ENCODE measurements around the gene PPM1H.

Gene PPM1H

GRCh38 chr12:62654326-62655241 is 280.4 kb downstream of the PPM1H start:
- Histone ChIP-seq H3K4me3 (ENCODE audit: low read length) (no peak overlapping the region), H3K36me3 (ENCODE audit: control insufficient read depth, insufficient read depth, low read length) (no peaks in the 10 kb centered on the region), H3K9ac (ENCODE audit: low read length) (no peak overlapping the region), H3K27me3 (ENCODE audit: control insufficient read depth, insufficient read depth, low read length) (no peaks in the 10 kb centered on the region), H3K4me1 (ENCODE audit: control insufficient read depth, insufficient read depth, low read length) (no peaks in the 10 kb centered on the region), H3K27ac (ENCODE audit: low read depth, low read length) (no peak overlapping the region)

- H3K4me1 ChIP-seq (ENCODE audit: control insufficient read depth, insufficient read depth, low read length): no peaks in the 10 kb centered on the region
- H3K36me3 ChIP-seq (ENCODE audit: control insufficient read depth, insufficient read depth, low read length): no peaks in the 10 kb centered on the region
- H3K27me3 ChIP-seq (ENCODE audit: control insufficient read depth, insufficient read depth, low read length): no peaks in the 10 kb centered on the region
- H3K9ac ChIP-seq (ENCODE audit: low read length): no peak overlapping the region
- H3K27ac ChIP-seq (ENCODE audit: low read depth, low read length): no peak overlapping the region
- H3K4me3 ChIP-seq (ENCODE audit: low read length): no peak overlapping the region
Observed at GRCh38 chr12:62653740-62654139, 281.2 kb downstream of the PPM1H start.

DNA sequence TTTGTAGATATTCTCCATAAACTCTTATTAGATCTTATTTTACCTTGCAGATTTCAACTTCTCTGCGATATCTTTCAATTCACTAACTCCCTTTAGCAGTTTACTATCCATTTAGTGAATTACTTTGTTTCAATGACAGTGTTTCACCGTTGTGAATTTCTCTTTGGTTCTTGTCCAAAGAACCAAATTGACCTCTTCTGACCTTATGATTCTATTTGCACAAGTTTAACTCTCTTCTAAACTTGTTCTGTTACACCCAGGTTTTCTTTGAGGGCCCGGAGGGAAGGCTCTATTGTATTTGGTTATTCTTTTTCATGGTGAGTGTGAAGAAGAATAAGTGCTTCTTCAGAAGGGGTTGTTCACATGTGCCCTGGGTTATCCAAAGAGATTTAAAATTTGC is 281.6 kb downstream of the PPM1H start:
- Histone ChIP-seq H3K27me3 (ENCODE audit: control insufficient read depth, insufficient read depth, low read length) (no peaks in the 10 kb centered on the region), H3K27ac (ENCODE audit: low read depth, low read length) (no peak overlapping the region), H3K4me3 (ENCODE audit: low read length) (no peak overlapping the region), H3K9ac (ENCODE audit: low read length) (no peak overlapping the region), H3K4me1 (ENCODE audit: control insufficient read depth, insufficient read depth, low read length) (no peaks in the 10 kb centered on the region), H3K36me3 (ENCODE audit: control insufficient read depth, insufficient read depth, low read length) (no peaks in the 10 kb centered on the region)

- Histone ChIP-seq H3K9ac (ENCODE audit: low read length) (no peak overlapping the region), H3K27me3 (ENCODE audit: control insufficient read depth, insufficient read depth, low read length) (no peaks in the 10 kb centered on the region), H3K27ac (ENCODE audit: low read depth, low read length) (no peak overlapping the region), H3K4me1 (ENCODE audit: control insufficient read depth, insufficient read depth, low read length) (no peaks in the 10 kb centered on the region), H3K36me3 (ENCODE audit: control insufficient read depth, insufficient read depth, low read length) (no peaks in the 10 kb centered on the region), H3K4me3 (ENCODE audit: low read length) (no peak overlapping the region)
Observed at GRCh38 chr12:62651138-62651537, 283.8 kb downstream of the PPM1H start.

- H3K9ac ChIP-seq (ENCODE audit: low read length): no peak overlapping the region
- no peak overlapping the region for H3K4me3 ChIP-seq (ENCODE audit: low read length)
- H3K36me3 ChIP-seq (ENCODE audit: control insufficient read depth, insufficient read depth, low read length): no peaks in the 10 kb centered on the region
- no peaks in the 10 kb centered on the region for H3K27me3 ChIP-seq (ENCODE audit: control insufficient read depth, insufficient read depth, low read length)
- no peaks in the 10 kb centered on the region for H3K4me1 ChIP-seq (ENCODE audit: control insufficient read depth, insufficient read depth, low read length)
- H3K27ac ChIP-seq (ENCODE audit: low read depth, low read length): no peak overlapping the region
Observed at GRCh38 chr12:62649412-62650138, 285.4 kb downstream of the PPM1H start.

- Histone ChIP-seq H3K4me3 (ENCODE audit: low read length) (no peak overlapping the region), H3K27ac (ENCODE audit: low read depth, low read length) (no peak overlapping the region), H3K4me1 (ENCODE audit: control insufficient read depth, insufficient read depth, low read length) (no peaks in the 10 kb centered on the region), H3K27me3 (ENCODE audit: control insufficient read depth, insufficient read depth, low read length) (no peaks in the 10 kb centered on the region), H3K36me3 (ENCODE audit: control insufficient read depth, insufficient read depth, low read length) (no peaks in the 10 kb centered on the region), H3K9ac (ENCODE audit: low read length) (no peak overlapping the region)
Observed at GRCh38 chr12:62647586-62647985, 287.4 kb downstream of the PPM1H start.

DNA sequence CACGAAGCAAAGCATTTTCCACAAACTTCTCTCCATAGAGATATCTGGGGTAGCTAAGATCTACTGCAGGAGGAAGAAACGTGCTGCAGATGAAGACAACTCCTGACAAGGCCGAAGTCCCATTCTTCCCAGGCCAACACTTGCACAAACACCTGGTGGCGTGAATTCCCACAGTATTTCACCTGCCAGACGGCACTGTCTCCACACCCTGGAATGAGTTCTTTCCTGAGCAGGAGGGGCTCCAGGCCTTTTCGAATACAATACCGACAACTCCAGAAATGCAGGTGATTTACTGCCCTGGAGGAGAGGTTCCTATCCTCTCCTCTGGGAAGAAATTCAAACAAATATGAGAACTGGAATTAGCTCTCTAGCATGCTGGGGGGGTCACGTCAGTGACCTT is 288.4 kb downstream of the PPM1H start:
- H3K4me3 ChIP-seq (ENCODE audit: low read length): no peak overlapping the region
- no peaks in the 10 kb centered on the region for H3K36me3 ChIP-seq (ENCODE audit: control insufficient read depth, insufficient read depth, low read length)
- no peaks in the 10 kb centered on the region for H3K27me3 ChIP-seq (ENCODE audit: control insufficient read depth, insufficient read depth, low read length)
- no peaks in the 10 kb centered on the region for H3K4me1 ChIP-seq (ENCODE audit: control insufficient read depth, insufficient read depth, low read length)
- no peak overlapping the region for H3K9ac ChIP-seq (ENCODE audit: low read length)
- H3K27ac ChIP-seq (ENCODE audit: low read depth, low read length): no peak overlapping the region

DNA sequence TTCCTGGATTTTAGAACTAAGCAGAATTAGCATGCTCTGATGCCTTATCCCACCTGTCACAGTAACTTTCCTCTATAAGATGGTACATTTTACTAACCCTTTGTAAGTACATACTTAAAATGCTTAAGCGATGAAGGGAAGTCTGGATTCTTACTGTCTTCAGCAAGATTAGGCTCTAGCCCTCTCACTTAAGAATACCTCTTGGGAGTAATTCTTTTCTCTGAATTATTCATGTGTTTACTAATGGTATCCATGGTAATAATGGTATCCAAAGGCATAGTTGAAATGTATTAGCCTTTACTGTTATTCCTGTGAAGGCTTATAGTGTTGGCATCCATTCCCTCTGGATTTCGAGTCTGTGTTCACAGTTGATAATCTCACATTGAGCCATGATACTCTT is 291.5 kb downstream of the PPM1H start:
- no peak overlapping the region for H3K27ac ChIP-seq (ENCODE audit: low read depth, low read length)
- no peaks in the 10 kb centered on the region for H3K4me1 ChIP-seq (ENCODE audit: control insufficient read depth, insufficient read depth, low read length)
- H3K36me3 ChIP-seq (ENCODE audit: control insufficient read depth, insufficient read depth, low read length): no peaks in the 10 kb centered on the region
- H3K4me3 ChIP-seq (ENCODE audit: low read length): no peak overlapping the region
- H3K27me3 ChIP-seq (ENCODE audit: control insufficient read depth, insufficient read depth, low read length): no peaks in the 10 kb centered on the region
- H3K9ac ChIP-seq (ENCODE audit: low read length): no peak overlapping the region

- Histone ChIP-seq H3K27me3 (ENCODE audit: control insufficient read depth, insufficient read depth, low read length) (no peaks in the 10 kb centered on the region), H3K9ac (ENCODE audit: low read length) (no peak overlapping the region), H3K4me3 (ENCODE audit: low read length) (no peak overlapping the region), H3K4me1 (ENCODE audit: control insufficient read depth, insufficient read depth, low read length) (no peaks in the 10 kb centered on the region), H3K27ac (ENCODE audit: low read depth, low read length) (no peak overlapping the region), H3K36me3 (ENCODE audit: control insufficient read depth, insufficient read depth, low read length) (no peaks in the 10 kb centered on the region)
Observed at GRCh38 chr12:62642486-62642885, 292.5 kb downstream of the PPM1H start.

- no peaks in the 10 kb centered on the region for H3K4me1 ChIP-seq (ENCODE audit: control insufficient read depth, insufficient read depth, low read length)
- no peak overlapping the region for H3K4me3 ChIP-seq (ENCODE audit: low read length)
- H3K9ac ChIP-seq (ENCODE audit: low read length): no peak overlapping the region
- no peaks in the 10 kb centered on the region for H3K36me3 ChIP-seq (ENCODE audit: control insufficient read depth, insufficient read depth, low read length)
- H3K27ac ChIP-seq (ENCODE audit: low read depth, low read length): no peak overlapping the region
- no peaks in the 10 kb centered on the region for H3K27me3 ChIP-seq (ENCODE audit: control insufficient read depth, insufficient read depth, low read length)
Observed at GRCh38 chr12:62640910-62641448, 294.0 kb downstream of the PPM1H start.

GRCh38 chr12:62637679-62638078 is 297.3 kb downstream of the PPM1H start:
- no peak overlapping the region for H3K27ac ChIP-seq (ENCODE audit: low read depth, low read length)
- H3K9ac ChIP-seq (ENCODE audit: low read length): no peak overlapping the region
- no peaks in the 10 kb centered on the region for H3K27me3 ChIP-seq (ENCODE audit: control insufficient read depth, insufficient read depth, low read length)
- no peaks in the 10 kb centered on the region for H3K36me3 ChIP-seq (ENCODE audit: control insufficient read depth, insufficient read depth, low read length)
- no peak overlapping the region for H3K4me3 ChIP-seq (ENCODE audit: low read length)
- peaks cover 2% of the 10 kb centered on the region for H3K4me1 ChIP-seq (ENCODE audit: control insufficient read depth, insufficient read depth, low read length)

DNA sequence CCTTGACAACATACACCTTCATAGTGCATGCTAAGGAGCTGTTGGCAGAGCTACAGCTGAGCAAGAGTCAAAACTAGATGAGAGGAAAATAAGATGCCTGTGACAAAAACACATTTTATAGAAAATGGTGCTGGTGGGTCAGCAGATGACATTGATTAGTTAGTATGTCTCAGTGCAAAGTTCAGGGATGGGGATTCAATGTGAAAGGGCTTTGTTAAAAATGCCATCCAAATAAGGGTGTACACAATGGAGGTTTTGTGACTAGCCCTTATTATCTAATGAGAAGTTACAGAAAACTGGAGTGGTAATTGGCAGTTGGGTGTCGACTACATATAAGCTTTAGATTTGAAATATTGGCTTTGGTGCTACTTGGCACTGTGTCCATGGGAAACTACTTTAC is 299.3 kb downstream of the PPM1H start:
- H3K9ac ChIP-seq (ENCODE audit: low read length): no peak overlapping the region
- peaks cover 2% of the 10 kb centered on the region for H3K4me1 ChIP-seq (ENCODE audit: control insufficient read depth, insufficient read depth, low read length)
- no peaks in the 10 kb centered on the region for H3K36me3 ChIP-seq (ENCODE audit: control insufficient read depth, insufficient read depth, low read length)
- no peak overlapping the region for H3K4me3 ChIP-seq (ENCODE audit: low read length)
- H3K27me3 ChIP-seq (ENCODE audit: control insufficient read depth, insufficient read depth, low read length): no peaks in the 10 kb centered on the region
- no peak overlapping the region for H3K27ac ChIP-seq (ENCODE audit: low read depth, low read length)
